ENCODE measurements around the gene PTPRD. TPM values are rescaled to one million over a fixed set of nuclear protein-coding genes. Genes with fewer than 3 reads are reported as not detected.

The PTPRD gene
- total RNA-seq, 1 experiment from 2014 or later = not detected

GRCh38 chr9:9574080-9574479 is 1038.7 kb downstream of the PTPRD start:
- no peaks in the 10 kb centered on the region for H3K9me3 Mint-ChIP-seq (ENCODE audit: unreplicated experiment)
- H3K27ac Mint-ChIP-seq (ENCODE audit: low read depth, unreplicated experiment) = no peak overlapping the region
- POLR2A ChIA-PET = no interaction called here
- H3K4me3 Mint-ChIP-seq (ENCODE audit: unreplicated experiment) = no peak overlapping the region
- CTCF ChIA-PET = no interaction called here
- intact Hi-C loops (cut with micrococcal nuclease) = no loop called here
- H3K27me3 Mint-ChIP-seq (ENCODE audit: insufficient read depth, unreplicated experiment) = peaks cover 11% of the 10 kb centered on the region
- no peak for TF ChIP-seq CTCF (IDR thresholded peaks at IDR 0.05; ENCODE audit: unreplicated experiment)
- H3K4me1 Mint-ChIP-seq (ENCODE audit: insufficient read depth, unreplicated experiment) = no peaks in the 10 kb centered on the region
- DNase-seq (ENCODE audit: unreplicated experiment) = no peak
- H3K36me3 Mint-ChIP-seq (ENCODE audit: insufficient read depth, unreplicated experiment) = no peaks in the 10 kb centered on the region
- BruUV-seq (replicated peaks) = no TSS peak

- no peak overlapping the region for H3K27ac Mint-ChIP-seq (ENCODE audit: low read depth, unreplicated experiment)
These were observed 1047.1 kb downstream of the PTPRD start for GRCh38 chr9:9565700-9566099.

GRCh38 chr9:9563817-9564216 is 1049.0 kb downstream of the PTPRD start:
- POLR2A ChIA-PET = no interaction called here
- Mint-ChIP-seq H3K4me3 (ENCODE audit: unreplicated experiment) (no peak overlapping the region), H3K27ac (ENCODE audit: low read depth, unreplicated experiment) (no peak overlapping the region), H3K36me3 (ENCODE audit: insufficient read depth, unreplicated experiment) (no peaks in the 10 kb centered on the region), H3K27me3 (ENCODE audit: insufficient read depth, unreplicated experiment) (peaks cover 35% of the 10 kb centered on the region), H3K9me3 (ENCODE audit: unreplicated experiment) (peaks cover 15% of the 10 kb centered on the region), H3K4me1 (ENCODE audit: insufficient read depth, unreplicated experiment) (no peaks in the 10 kb centered on the region)
- no TSS peak for BruUV-seq (replicated peaks)
- CTCF ChIA-PET = interaction anchor here (0.6 to 2.0 kb wide), 2 partner anchors 43 to 49 kb away, joined by 3 to 4 read pairs; no protein-coding TSS in a partner anchor
- no peak for TF ChIP-seq CTCF (IDR thresholded peaks at IDR 0.05; ENCODE audit: unreplicated experiment)
- intact Hi-C loops (cut with micrococcal nuclease) = no loop called here
- no peak for DNase-seq (ENCODE audit: unreplicated experiment)

More at GRCh38 chr9:9565700-9566099, 1047.1 kb downstream of the PTPRD start:
- H3K4me3 Mint-ChIP-seq (ENCODE audit: unreplicated experiment) = no peak overlapping the region
- no peaks in the 10 kb centered on the region for H3K36me3 Mint-ChIP-seq (ENCODE audit: insufficient read depth, unreplicated experiment)
- ChIA-PET POLR2A (no interaction called here), CTCF (interaction anchor here (2.0 kb wide), 1 partner anchor 42 kb away, joined by 4 read pairs; no protein-coding TSS in a partner anchor)
- no peak for DNase-seq (ENCODE audit: unreplicated experiment)
- no peak for TF ChIP-seq CTCF (IDR thresholded peaks at IDR 0.05; ENCODE audit: unreplicated experiment)
- no TSS peak for BruUV-seq (replicated peaks)
- peaks cover 49% of the 10 kb centered on the region for H3K27me3 Mint-ChIP-seq (ENCODE audit: insufficient read depth, unreplicated experiment)
- intact Hi-C loops (cut with micrococcal nuclease) = no loop called here
- H3K9me3 Mint-ChIP-seq (ENCODE audit: unreplicated experiment) = peaks cover 15% of the 10 kb centered on the region
- no peaks in the 10 kb centered on the region for H3K4me1 Mint-ChIP-seq (ENCODE audit: insufficient read depth, unreplicated experiment)

- ChIA-PET POLR2A (no interaction called here), CTCF (no interaction called here)
- DNase-seq (ENCODE audit: unreplicated experiment) = no peak
- H3K4me1 Mint-ChIP-seq (ENCODE audit: insufficient read depth, unreplicated experiment) = no peaks in the 10 kb centered on the region
- intact Hi-C loops (cut with micrococcal nuclease) = no loop called here
- H3K27ac Mint-ChIP-seq (ENCODE audit: low read depth, unreplicated experiment) = no peak overlapping the region
- no peak for TF ChIP-seq CTCF (IDR thresholded peaks at IDR 0.05; ENCODE audit: unreplicated experiment)
- H3K36me3 Mint-ChIP-seq (ENCODE audit: insufficient read depth, unreplicated experiment) = no peaks in the 10 kb centered on the region
- H3K9me3 Mint-ChIP-seq (ENCODE audit: unreplicated experiment) = peaks cover 15% of the 10 kb centered on the region
- no peak overlapping the region for H3K4me3 Mint-ChIP-seq (ENCODE audit: unreplicated experiment)
- no TSS peak for BruUV-seq (replicated peaks)
- H3K27me3 Mint-ChIP-seq (ENCODE audit: insufficient read depth, unreplicated experiment) = peaks cover 15% of the 10 kb centered on the region
These were observed 1052.3 kb downstream of the PTPRD start for GRCh38 chr9:9560382-9561035.
